Measurements from ENCODE around the gene PCDH9.

DNA sequence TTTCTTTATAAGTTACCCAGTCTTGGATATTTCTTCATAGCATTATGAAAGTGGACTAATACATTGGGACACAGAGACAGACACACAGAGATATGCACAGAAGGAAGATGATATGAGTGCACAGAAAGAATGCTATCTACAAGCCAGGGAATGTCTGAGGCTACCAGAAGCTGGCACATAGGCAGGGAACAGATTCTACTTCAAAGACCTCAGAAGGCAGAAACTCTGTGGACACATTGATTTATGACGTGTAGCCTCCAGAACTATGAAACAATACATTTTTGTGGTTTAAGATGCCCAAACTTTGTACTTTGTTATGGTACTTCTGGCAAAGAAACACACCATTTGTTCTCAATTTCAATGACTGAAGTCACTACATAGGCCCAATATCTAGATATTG is 556.7 kb downstream of the PCDH9 start:
- no peak for TF ChIP-seq TBL1XR1 (IDR thresholded peaks at IDR 0.05; ENCODE audit: low read depth, low read length)
- TF ChIP-seq, protein P1, sequence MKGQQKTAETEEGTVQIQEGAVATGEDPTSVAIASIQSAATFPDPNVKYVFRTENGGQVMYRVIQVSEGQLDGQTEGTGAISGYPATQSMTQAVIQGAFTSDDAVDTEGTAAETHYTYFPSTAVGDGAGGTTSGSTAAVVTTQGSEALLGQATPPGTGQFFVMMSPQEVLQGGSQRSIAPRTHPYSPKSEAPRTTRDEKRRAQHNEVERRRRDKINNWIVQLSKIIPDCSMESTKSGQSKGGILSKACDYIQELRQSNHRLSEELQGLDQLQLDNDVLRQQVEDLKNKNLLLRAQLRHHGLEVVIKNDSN (IDR thresholded peaks at IDR 0.05; ENCODE audit: borderline replicate concordance, extremely low read length, insufficient read depth, low read depth, low read length): no peak
